Nephron progenitor cell (in vitro differentiated cells): Measurements from ENCODE around the gene CD8A.
"Not testable (repeated sequence)": the region's sequence is repeated elsewhere in the genome, so short reads cannot be mapped to it uniquely, and the experiment has no call there.

ENCODE experiments used
- DNase-seq: peaks from one replicate; pipeline ENCODE4 v3.0.0; 2021
- H3K27ac Mint-ChIP-seq: 2 replicates; pipeline ENCODE4 v1.8.0; 2021; ENCODE audit warnings: mild to moderate bottlenecking, moderate library complexity, mixed read lengths
- H3K27me3 Mint-ChIP-seq: 2 replicates; pipeline ENCODE4 v1.8.0; 2021; ENCODE audit warnings: mild to moderate bottlenecking, low read depth, mixed read lengths; ENCODE audit not compliant: poor library complexity
- H3K36me3 Mint-ChIP-seq: 2 replicates; pipeline ENCODE4 v1.8.0; 2021; ENCODE audit warnings: low read depth, mixed read lengths
- H3K4me1 Mint-ChIP-seq: 2 replicates; pipeline ENCODE4 v1.8.0; 2021; ENCODE audit warnings: mixed read lengths
- H3K4me3 Mint-ChIP-seq: 2 replicates; pipeline ENCODE4 v1.8.0; 2021; ENCODE audit warnings: mild to moderate bottlenecking, moderate library complexity, mixed read lengths
- H3K9me3 Mint-ChIP-seq: 2 replicates; pipeline ENCODE4 v1.8.0; 2021; ENCODE audit warnings: mild to moderate bottlenecking, moderate library complexity, mixed read lengths
- CTCF ChIP-seq: fragments of 200-600 bp; sonication (generic); IDR thresholded peaks from 2 replicates; pipeline ENCODE4 v1.5.0; 2021; ENCODE audit warnings: antibody characterized with exemption

Gene CD8A

GRCh38 chr2:86790676-86791572 is at the start of gene CD8A:
CD8A (minus strand) TSS chr2:86790913; CDS start chr2:86790825, 88 bp downstream.
- peaks cover 11% of the 10 kb centered on the region for H3K9me3 Mint-ChIP-seq
- TF ChIP-seq CTCF, result no peak
- H3K27me3 Mint-ChIP-seq, result peaks cover 100% of the 10 kb centered on the region
- peak; percentile 51 for DNase-seq
- peaks cover 4% of the 10 kb centered on the region for H3K36me3 Mint-ChIP-seq
- peaks cover 21% of the 10 kb centered on the region for H3K4me1 Mint-ChIP-seq
- no peak within 1 kb of the TSS for H3K27ac Mint-ChIP-seq
- peak within 1 kb of the TSS; percentile 79 for H3K4me3 Mint-ChIP-seq

DNA sequence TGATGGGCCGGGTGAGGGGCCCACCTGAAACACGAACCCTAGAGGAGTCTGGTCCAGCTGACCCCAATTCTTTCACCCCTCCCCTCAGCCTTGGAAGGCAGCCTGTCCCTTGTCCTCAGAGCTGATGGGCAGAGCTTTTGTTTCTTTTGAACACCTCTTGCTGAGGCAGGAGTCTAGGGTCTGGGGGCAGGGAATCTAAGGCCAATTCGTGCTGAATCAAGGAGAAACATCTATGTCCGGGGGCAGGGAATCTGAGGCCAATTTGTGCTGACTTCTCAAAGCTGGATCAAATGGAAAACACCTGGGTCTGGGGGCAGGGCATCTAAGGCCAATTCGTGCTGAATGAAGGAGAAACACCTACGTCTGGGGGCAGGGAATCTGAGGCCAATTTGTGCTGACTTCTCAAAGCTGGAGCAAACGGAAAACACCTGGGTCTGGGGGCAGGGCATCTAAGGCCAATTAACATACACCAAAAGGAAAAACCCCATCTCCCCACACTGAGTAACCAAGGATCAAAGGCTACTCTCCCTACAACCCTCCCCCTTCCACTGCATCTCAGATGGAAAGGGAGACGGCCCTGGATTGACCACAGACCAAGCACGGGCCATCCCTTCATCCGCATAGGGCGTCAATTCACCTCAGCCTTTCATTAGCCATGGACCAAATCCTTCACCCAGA is 49.3 kb upstream of the CD8A start:
- H3K4me1 Mint-ChIP-seq, result peaks cover 40% of the 10 kb centered on the region
- not testable (repeated sequence) for DNase-seq, H3K27me3 Mint-ChIP-seq, H3K9me3 Mint-ChIP-seq, H3K36me3 Mint-ChIP-seq, H3K4me3 Mint-ChIP-seq
- peak overlapping the region; percentile 44 for H3K27ac Mint-ChIP-seq

DNA sequence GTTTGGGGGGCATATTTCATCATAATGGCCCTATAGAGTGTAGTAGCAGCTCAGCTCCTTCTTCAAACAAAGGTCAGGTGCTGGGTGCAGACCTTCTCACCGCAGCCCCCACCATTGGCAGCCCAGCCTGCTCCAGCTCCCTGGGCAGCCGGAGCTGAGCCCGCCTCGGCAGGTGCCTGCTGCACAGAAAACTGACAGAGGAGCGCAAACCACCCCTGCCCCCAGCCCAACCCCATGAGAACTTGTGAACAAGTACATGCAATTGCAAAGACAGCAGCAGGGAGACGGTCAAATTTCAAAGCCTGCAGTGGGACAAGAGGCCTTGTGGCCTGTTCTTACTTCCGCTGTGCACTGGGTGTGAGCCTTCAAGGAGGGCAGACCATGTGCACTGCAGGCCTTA is 48.7 kb upstream of the CD8A start:
- H3K4me1 Mint-ChIP-seq, result peaks cover 40% of the 10 kb centered on the region
- not testable (repeated sequence) for H3K36me3 Mint-ChIP-seq, H3K27me3 Mint-ChIP-seq, H3K4me3 Mint-ChIP-seq, H3K9me3 Mint-ChIP-seq, H3K27ac Mint-ChIP-seq
- peak; percentile 29 for DNase-seq

GRCh38 chr2:86837714-86838113 is 47.0 kb upstream of the CD8A start:
- not testable (repeated sequence) for DNase-seq, H3K36me3 Mint-ChIP-seq, H3K4me3 Mint-ChIP-seq, H3K9me3 Mint-ChIP-seq, H3K27me3 Mint-ChIP-seq, H3K27ac Mint-ChIP-seq
- peaks cover 40% of the 10 kb centered on the region for H3K4me1 Mint-ChIP-seq

GRCh38 chr2:86836915-86837695 is 46.4 kb upstream of the CD8A start:
- peaks cover 40% of the 10 kb centered on the region for H3K4me1 Mint-ChIP-seq
- not testable (repeated sequence) for H3K9me3 Mint-ChIP-seq, H3K4me3 Mint-ChIP-seq, H3K27me3 Mint-ChIP-seq, DNase-seq, H3K36me3 Mint-ChIP-seq, H3K27ac Mint-ChIP-seq

DNA sequence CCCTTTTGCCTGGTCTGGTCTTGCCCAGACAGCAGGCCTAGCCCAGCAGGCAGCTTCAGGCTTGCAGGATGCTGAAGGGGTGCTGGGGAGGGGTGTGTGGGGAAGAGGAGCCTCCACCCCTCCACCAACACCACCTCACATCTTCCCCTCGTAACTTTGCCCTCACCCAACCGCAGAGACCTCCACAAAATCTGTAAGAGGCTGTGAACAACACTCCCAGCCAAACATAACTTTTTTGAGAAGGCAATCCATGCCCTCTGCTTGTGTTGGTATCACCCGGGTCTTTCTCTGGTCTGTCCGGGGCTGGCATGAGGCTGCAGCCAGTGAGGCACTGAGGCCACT is 44.8 kb upstream of the CD8A start:
- H3K4me3 Mint-ChIP-seq, H3K9me3 Mint-ChIP-seq, H3K27ac Mint-ChIP-seq, DNase-seq, H3K36me3 Mint-ChIP-seq, H3K27me3 Mint-ChIP-seq: not testable (repeated sequence)
- peaks cover 38% of the 10 kb centered on the region for H3K4me1 Mint-ChIP-seq

DNA sequence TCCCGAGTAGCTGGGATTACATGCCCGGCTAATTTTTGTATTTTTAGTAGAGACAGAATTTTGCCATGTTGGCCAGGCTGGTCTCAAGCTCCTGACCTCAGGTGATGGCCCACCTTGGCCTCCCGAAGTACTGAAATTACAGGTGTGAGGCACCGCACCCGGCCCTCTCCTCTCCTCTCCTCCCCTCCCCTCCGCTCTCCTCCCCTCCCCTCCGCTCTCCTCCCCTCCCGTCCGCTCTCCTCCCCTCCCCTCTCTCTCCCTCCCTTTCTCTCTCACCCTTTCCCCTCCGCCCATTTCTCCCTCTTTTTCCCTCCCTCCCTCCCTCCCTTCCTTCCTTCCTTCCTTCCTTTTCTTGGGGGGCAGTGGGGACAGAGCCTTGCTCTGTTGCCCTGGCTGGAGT is 42.6 kb upstream of the CD8A start:
- peaks cover 29% of the 10 kb centered on the region for H3K4me1 Mint-ChIP-seq
- no peak overlapping the region for H3K27ac Mint-ChIP-seq
- no peaks in the 10 kb centered on the region for H3K36me3 Mint-ChIP-seq
- DNase-seq, result no peak
- no peak for TF ChIP-seq CTCF
- no peaks in the 10 kb centered on the region for H3K9me3 Mint-ChIP-seq
- H3K4me3 Mint-ChIP-seq, result no peak overlapping the region
- no peaks in the 10 kb centered on the region for H3K27me3 Mint-ChIP-seq

DNA sequence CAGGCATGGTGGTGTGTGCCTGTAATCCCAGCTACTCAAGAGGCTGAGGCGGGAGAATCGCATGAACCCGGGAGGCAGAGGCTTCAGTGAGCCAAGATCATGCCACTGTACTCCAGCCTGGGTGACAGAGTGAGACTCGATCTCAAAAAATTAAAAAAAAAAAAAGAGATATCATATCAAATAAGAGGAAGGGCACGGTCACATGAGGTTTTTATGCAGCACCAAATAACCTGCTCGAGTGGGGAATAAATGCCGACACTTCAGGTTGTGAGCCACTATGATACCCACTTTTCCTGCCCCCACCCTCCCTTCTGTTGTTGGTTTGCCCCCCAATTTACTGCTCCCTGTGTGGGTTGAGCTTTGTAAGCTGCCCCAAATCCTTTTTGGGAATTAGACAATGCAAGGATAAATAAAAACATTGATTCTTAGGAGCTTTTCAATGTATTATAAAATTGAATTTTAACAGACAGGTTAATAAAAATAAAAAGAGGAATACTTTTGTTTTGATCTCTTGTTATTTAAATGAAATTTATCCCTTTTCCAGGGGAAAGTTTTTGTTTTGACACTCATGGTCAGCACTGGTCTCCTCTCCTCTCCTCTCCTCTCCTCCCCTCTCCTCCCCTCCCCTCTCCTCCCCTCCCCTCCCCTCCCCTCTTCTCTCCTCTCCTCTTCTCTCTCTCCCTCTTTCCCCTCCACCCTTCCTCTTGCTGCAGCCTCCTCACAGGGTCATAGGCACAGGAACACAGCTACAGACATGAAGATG is 41.8 kb upstream of the CD8A start:
- Mint-ChIP-seq H3K4me1 (peaks cover 25% of the 10 kb centered on the region), H3K4me3 (no peak overlapping the region), H3K27ac (no peak overlapping the region), H3K27me3 (no peaks in the 10 kb centered on the region), H3K36me3 (no peaks in the 10 kb centered on the region), H3K9me3 (no peaks in the 10 kb centered on the region)
- DNase-seq, result no peak
- no peak for TF ChIP-seq CTCF
